ENCODE measurements around the gene RBM11.

Gene RBM11

GRCh38 chr21:14229399-14229798 lies 13.4 kb downstream of the RBM11 start:
- TF ChIP-seq CTCF (IDR thresholded peaks at IDR 0.05; ENCODE audit: unreplicated experiment in 3 of 3) = no peak
- Mint-ChIP-seq H3K27ac (no peak overlapping the region), H3K9me3 (peaks cover 15% of the 10 kb centered on the region), H3K4me1 (no peaks in the 10 kb centered on the region), H3K4me3 (no peak overlapping the region), H3K36me3 (ENCODE audit: low read depth) (peaks cover 9% of the 10 kb centered on the region), H3K27me3 (ENCODE audit: low read depth) (no peaks in the 10 kb centered on the region)

GRCh38 chr21:14235101-14235500 lies 19.1 kb downstream of the RBM11 start:
- no peaks in the 10 kb centered on the region for H3K36me3 Mint-ChIP-seq (ENCODE audit: low read depth)
- no peak overlapping the region for H3K27ac Mint-ChIP-seq
- no peak overlapping the region for H3K4me3 Mint-ChIP-seq
- peaks cover 5% of the 10 kb centered on the region for H3K9me3 Mint-ChIP-seq
- no peak for TF ChIP-seq CTCF (IDR thresholded peaks at IDR 0.05; ENCODE audit: unreplicated experiment in 3 of 3)
- no peaks in the 10 kb centered on the region for H3K27me3 Mint-ChIP-seq (ENCODE audit: low read depth)
- no peaks in the 10 kb centered on the region for H3K4me1 Mint-ChIP-seq

- H3K36me3 Mint-ChIP-seq (ENCODE audit: low read depth) = no peaks in the 10 kb centered on the region
- no peak for TF ChIP-seq CTCF (IDR thresholded peaks at IDR 0.05; ENCODE audit: unreplicated experiment in 3 of 3)
- H3K27ac Mint-ChIP-seq = no peak overlapping the region
Observed at GRCh38 chr21:14236180-14236579, 20.2 kb downstream of the RBM11 start.

GRCh38 chr21:14239281-14239680 lies 23.3 kb downstream of the RBM11 start:
- H3K4me1 Mint-ChIP-seq = no peaks in the 10 kb centered on the region
- no peaks in the 10 kb centered on the region for H3K36me3 Mint-ChIP-seq (ENCODE audit: low read depth)
- H3K9me3 Mint-ChIP-seq = no peaks in the 10 kb centered on the region
- no peak overlapping the region for H3K4me3 Mint-ChIP-seq
- no peaks in the 10 kb centered on the region for H3K27me3 Mint-ChIP-seq (ENCODE audit: low read depth)
- no peak overlapping the region for H3K27ac Mint-ChIP-seq
- TF ChIP-seq CTCF (IDR thresholded peaks at IDR 0.05; ENCODE audit: unreplicated experiment in 3 of 3) = no peak

More at GRCh38 chr21:14236180-14236579, 20.2 kb downstream of the RBM11 start:
- no peak overlapping the region for H3K4me3 Mint-ChIP-seq
- H3K4me1 Mint-ChIP-seq = no peaks in the 10 kb centered on the region
- no peaks in the 10 kb centered on the region for H3K27me3 Mint-ChIP-seq (ENCODE audit: low read depth)
- no peaks in the 10 kb centered on the region for H3K9me3 Mint-ChIP-seq

GRCh38 chr21:14241297-14241696 lies 25.3 kb downstream of the RBM11 start:
- H3K9me3 Mint-ChIP-seq = no peaks in the 10 kb centered on the region
- H3K4me3 Mint-ChIP-seq = no peak overlapping the region
- no peaks in the 10 kb centered on the region for H3K36me3 Mint-ChIP-seq (ENCODE audit: low read depth)
- TF ChIP-seq CTCF (IDR thresholded peaks at IDR 0.05; ENCODE audit: unreplicated experiment in 3 of 3) = no peak
- no peak overlapping the region for H3K27ac Mint-ChIP-seq
- H3K4me1 Mint-ChIP-seq = no peaks in the 10 kb centered on the region
- H3K27me3 Mint-ChIP-seq (ENCODE audit: low read depth) = no peaks in the 10 kb centered on the region

- no peak overlapping the region for H3K27ac Mint-ChIP-seq
- H3K27me3 Mint-ChIP-seq (ENCODE audit: low read depth) = no peaks in the 10 kb centered on the region
- no peaks in the 10 kb centered on the region for H3K36me3 Mint-ChIP-seq (ENCODE audit: low read depth)
- H3K9me3 Mint-ChIP-seq = no peaks in the 10 kb centered on the region
- H3K4me1 Mint-ChIP-seq = no peaks in the 10 kb centered on the region
- no peak overlapping the region for H3K4me3 Mint-ChIP-seq
- TF ChIP-seq CTCF (IDR thresholded peaks at IDR 0.05; ENCODE audit: unreplicated experiment in 3 of 3) = no peak
Observed at GRCh38 chr21:14243461-14243860, 27.5 kb downstream of the RBM11 start.

Measured in nephron (organoid).